Thoracic aorta (tissue), 2 donors: Measurements from ENCODE around the gene ODF2L. TPM values are rescaled to one million over a fixed set of nuclear protein-coding genes. Genes with fewer than 3 reads are reported as not detected.

Experiments used
- ATAC-seq: fragments of 150-250 bp; one replicate; pipeline ENCODE4 v1.8.0; 2017; ENCODE audit warnings: low read depth; ENCODE audit not compliant: insufficient number of reproducible peaks, low FRiP score
- DNase-seq: peaks from one replicate; pipeline ENCODE4 v3.0.0-alpha.2; 2020; ENCODE audit warnings: low spot score
- H3K27ac ChIP-seq, 2 donors: fragments of 200-600 bp; sonication (generic); 1 replicate in 1 of 2; 2 replicates in 1 of 2; pipeline ENCODE4 v1.5.1; 2016; ENCODE audit warnings: mild to moderate bottlenecking in 2 of 2, moderate library complexity in 2 of 2
- H3K27me3 ChIP-seq: fragments of 200-600 bp; sonication (generic); replicated peaks from 2 replicates; pipeline ENCODE4 v1.6.0; 2016; ENCODE audit warnings: mild to moderate bottlenecking; ENCODE audit not compliant: insufficient read depth
- H3K36me3 ChIP-seq: fragments of 200-600 bp; sonication (generic); one replicate; pipeline ENCODE4 v1.5.1; 2016
- H3K4me1 ChIP-seq, 2 donors: fragments of 200-600 bp; sonication (generic); 1 replicate in 1 of 2; 2 replicates in 1 of 2; pipeline versions ENCODE4 v1.5.1 to v1.6.0; 2016; ENCODE audit warnings: low read depth in 2 of 2, mild to moderate bottlenecking in 1 of 2; ENCODE audit not compliant: control insufficient read depth in 1 of 2
- H3K4me3 ChIP-seq: fragments of 200-600 bp; sonication (generic); 2 replicates; pipeline ENCODE4 v1.5.1; 2016; ENCODE audit warnings: mild to moderate bottlenecking
- H3K9me3 ChIP-seq: fragments of 200-600 bp; sonication (generic); 2 replicates; pipeline ENCODE4 v1.5.1; 2016
- total RNA-seq, 2 donors: library from RNA; depleted of rRNA; stranded (reverse); fragments of >200 nt; gene quantifications; one replicate each; pipeline versions ENCODE4 v1.1.0 to v1.2.3, GENCODE V29; 2016
- TF ChIP-seq, protein P1 (sequence below): fragments of 200-600 bp; sonication (generic); IDR thresholded peaks from one replicate; pipeline ENCODE4 v1.5.1; 2019; ENCODE audit warnings: antibody characterized with exemption

ODF2L gene
- total RNA-seq, 2 donors from 2014 or later = 45.6 to 74.5 TPM

DNA sequence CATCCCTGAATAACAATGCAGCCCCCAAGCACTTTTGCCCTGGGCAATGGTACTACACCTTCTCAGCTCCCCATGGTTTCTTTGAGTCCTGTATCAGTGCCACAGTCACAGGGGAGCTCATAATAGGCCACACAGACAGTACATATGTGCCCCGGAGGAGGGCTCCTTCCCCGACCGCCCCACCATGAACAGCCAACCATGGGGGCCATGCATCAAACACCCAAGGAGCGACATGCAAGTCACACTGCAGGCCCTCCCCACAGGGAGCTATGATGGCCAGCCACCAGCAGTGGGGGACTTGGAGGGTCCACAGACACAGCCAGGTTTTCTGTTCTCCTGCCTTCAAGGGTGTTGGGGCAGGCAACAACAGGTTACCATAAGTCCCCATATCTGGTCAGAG, 14.8 kb upstream of the ODF2L start:
- no peaks in the 10 kb centered on the region for H3K36me3 ChIP-seq
- no peaks in the 10 kb centered on the region for H3K9me3 ChIP-seq
- TF ChIP-seq, protein P1, sequence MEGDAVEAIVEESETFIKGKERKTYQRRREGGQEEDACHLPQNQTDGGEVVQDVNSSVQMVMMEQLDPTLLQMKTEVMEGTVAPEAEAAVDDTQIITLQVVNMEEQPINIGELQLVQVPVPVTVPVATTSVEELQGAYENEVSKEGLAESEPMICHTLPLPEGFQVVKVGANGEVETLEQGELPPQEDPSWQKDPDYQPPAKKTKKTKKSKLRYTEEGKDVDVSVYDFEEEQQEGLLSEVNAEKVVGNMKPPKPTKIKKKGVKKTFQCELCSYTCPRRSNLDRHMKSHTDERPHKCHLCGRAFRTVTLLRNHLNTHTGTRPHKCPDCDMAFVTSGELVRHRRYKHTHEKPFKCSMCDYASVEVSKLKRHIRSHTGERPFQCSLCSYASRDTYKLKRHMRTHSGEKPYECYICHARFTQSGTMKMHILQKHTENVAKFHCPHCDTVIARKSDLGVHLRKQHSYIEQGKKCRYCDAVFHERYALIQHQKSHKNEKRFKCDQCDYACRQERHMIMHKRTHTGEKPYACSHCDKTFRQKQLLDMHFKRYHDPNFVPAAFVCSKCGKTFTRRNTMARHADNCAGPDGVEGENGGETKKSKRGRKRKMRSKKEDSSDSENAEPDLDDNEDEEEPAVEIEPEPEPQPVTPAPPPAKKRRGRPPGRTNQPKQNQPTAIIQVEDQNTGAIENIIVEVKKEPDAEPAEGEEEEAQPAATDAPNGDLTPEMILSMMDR = no peak
- H3K27ac ChIP-seq = no peak overlapping the region
- ATAC-seq (no peak), DNase-seq (no peak)
- no peak overlapping the region for H3K4me3 ChIP-seq
- H3K4me1 ChIP-seq = no peaks in the 10 kb centered on the region
- H3K27me3 ChIP-seq = no peaks in the 10 kb centered on the region

DNA sequence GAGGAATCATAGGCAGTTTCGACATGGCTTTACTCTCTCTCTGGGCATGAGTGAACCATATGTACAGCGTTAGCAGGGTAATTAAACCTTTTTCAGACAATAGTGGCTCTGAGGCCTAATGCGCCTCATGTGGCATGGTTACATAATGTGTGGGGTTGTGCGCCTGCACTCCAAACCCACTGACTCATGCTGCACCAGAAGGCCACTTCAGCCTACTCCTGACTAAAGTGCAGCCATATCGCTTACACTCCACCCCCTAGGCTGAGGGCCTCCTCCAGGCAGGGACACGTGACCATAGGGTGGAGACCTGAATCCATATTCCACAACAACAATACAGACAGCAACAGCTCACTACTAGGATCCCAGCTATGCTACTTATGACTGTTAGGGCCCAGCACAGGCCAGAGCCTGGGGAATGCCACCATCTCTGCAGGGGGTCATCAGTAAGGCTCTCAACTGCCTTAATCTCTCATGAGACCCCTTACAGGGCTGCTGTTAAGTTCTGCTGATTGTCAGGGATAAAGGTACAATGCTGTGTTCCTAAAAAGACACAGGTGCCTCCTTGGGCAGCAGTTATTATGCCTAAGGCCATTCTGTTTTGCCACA, 13.4 kb upstream of the ODF2L start:
- Histone ChIP-seq H3K9me3 (no peaks in the 10 kb centered on the region), H3K4me1 (no peaks in the 10 kb centered on the region), H3K27me3 (no peaks in the 10 kb centered on the region), H3K36me3 (no peaks in the 10 kb centered on the region), H3K4me3 (no peak overlapping the region), H3K27ac (no peak overlapping the region)
- no peak for ATAC-seq
- TF ChIP-seq, protein P1 = no peak
- DNase-seq = no peak

DNA sequence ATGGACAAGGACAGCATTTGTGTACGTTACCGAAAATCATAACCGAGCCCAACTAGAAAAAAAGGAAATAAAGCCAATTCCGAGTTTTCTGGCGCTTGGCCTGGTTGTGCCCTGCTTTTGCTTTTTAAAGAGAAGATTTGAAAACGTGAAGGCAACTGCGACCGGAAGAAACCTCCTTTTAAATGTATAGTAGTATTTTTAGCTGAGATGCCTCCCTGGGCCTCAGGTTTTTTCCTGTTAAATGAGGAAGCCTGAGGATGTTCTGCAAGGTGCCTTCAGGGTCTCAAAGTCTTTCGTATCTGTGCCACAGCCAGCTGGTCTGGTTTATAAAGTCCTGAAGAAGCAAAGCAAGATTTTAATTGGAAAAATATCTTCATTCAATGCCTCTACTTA, 371 bp upstream of the ODF2L start:
- peaks cover 3 to 19% of the 10 kb centered on the region in 2 donors for H3K4me1 ChIP-seq
- ATAC-seq = peak; percentile 14
- H3K36me3 ChIP-seq = no peaks in the 10 kb centered on the region
- H3K9me3 ChIP-seq = no peaks in the 10 kb centered on the region
- peak overlapping the region; percentile 90 for H3K4me3 ChIP-seq
- peak overlapping the region; percentile 36 to 75 for H3K27ac ChIP-seq
- TF ChIP-seq, protein P1 = no peak
- no peak for DNase-seq
- no peaks in the 10 kb centered on the region for H3K27me3 ChIP-seq

DNA sequence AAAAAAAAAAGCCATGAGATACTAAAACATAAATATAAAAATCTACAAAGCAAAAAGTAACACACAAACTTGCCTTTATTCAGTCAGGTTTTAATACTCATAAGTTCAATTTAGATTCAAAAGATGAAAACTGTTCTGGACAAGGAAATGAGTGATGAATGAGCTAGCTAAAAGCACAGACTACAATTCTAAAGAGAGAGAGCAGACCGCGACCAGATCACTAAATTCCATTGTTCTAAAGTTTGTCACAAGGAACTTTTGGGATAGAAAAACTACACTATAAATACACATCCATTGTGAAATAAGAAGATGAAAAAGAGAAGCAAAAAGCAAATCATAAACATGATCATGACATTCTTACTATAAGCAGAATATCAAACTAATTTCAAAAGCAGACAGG, 1.7 kb downstream of the ODF2L start:
- no peak for ATAC-seq
- H3K4me3 ChIP-seq = no peak overlapping the region
- DNase-seq = no peak
- no peak overlapping the region for H3K27ac ChIP-seq
- H3K27me3 ChIP-seq = no peaks in the 10 kb centered on the region
- TF ChIP-seq, protein P1 = no peak
- H3K9me3 ChIP-seq = no peaks in the 10 kb centered on the region
- H3K4me1 ChIP-seq = peaks cover 3 to 19% of the 10 kb centered on the region in 2 donors
- no peaks in the 10 kb centered on the region for H3K36me3 ChIP-seq

DNA sequence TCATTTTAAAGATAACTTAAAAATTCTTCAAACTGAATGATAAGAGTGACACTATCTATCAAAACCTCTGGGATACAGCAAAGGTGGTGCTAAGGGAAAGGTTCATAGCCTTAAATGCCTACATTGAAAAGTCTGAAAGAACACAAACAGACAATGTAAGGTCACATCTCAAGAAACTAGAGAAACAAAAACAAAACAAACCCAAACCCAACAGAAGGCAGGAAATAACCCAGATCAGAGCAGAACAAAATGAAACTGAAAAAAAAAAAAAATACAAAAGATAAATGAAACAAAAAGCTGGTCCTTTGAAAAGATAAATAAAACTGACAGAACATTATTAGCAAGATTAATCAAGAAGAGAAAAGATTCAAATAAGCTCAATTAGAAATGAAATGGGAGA, 6.8 kb downstream of the ODF2L start:
- Histone ChIP-seq H3K27ac (no peak overlapping the region), H3K4me3 (no peak overlapping the region), H3K4me1 (peaks cover 4 to 7% of the 10 kb centered on the region in 2 donors), H3K36me3 (no peaks in the 10 kb centered on the region), H3K27me3 (no peaks in the 10 kb centered on the region), H3K9me3 (no peaks in the 10 kb centered on the region)
- ATAC-seq (no peak), DNase-seq (no peak)
- TF ChIP-seq, protein P1 = no peak
